RWPE2 (cell line): ENCODE data around the gene CD28.

Experiments used
- ATAC-seq: fragments of 200-7000 bp; cut with Tn5 transposase; 3 replicates; pipeline ENCODE4 v1.9.1; 2021; ENCODE audit warnings: low read depth
- DNase-seq: peaks from one replicate; pipeline ENCODE4 v3.0.0-alpha.2; 2020; ENCODE audit warnings: low spot score
- H3K27ac ChIP-seq: fragments of 450-650 bp; 2 replicates; pipeline ENCODE4 v1.5.1; 2017; ENCODE audit warnings: mild to moderate bottlenecking; ENCODE audit not compliant: poor library complexity, severe bottlenecking
- H3K27me3 ChIP-seq: fragments of 250-450 bp; sonication (Bioruptor Pico); 2 replicates; pipeline ENCODE4 v1.5.1; 2021; ENCODE audit warnings: mild to moderate bottlenecking, moderate library complexity; ENCODE audit not compliant: insufficient read depth, poor library complexity, severe bottlenecking
- H3K36me3 ChIP-seq: fragments of 250-450 bp; sonication (Bioruptor Pico); 2 replicates; pipeline ENCODE4 v1.5.1; 2020; ENCODE audit warnings: low read depth, mild to moderate bottlenecking, moderate library complexity
- H3K4me1 ChIP-seq: fragments of 250-450 bp; sonication (Bioruptor Pico); 2 replicates; pipeline ENCODE4 v1.5.1; 2021; ENCODE audit warnings: mild to moderate bottlenecking, moderate library complexity; ENCODE audit not compliant: insufficient read depth, poor library complexity, severe bottlenecking
- H3K4me3 ChIP-seq: fragments of 250-450 bp; sonication (Bioruptor Pico); 2 replicates; pipeline ENCODE4 v1.5.1; 2021; ENCODE audit warnings: mild to moderate bottlenecking, moderate library complexity; ENCODE audit not compliant: severe bottlenecking
- H3K9me3 ChIP-seq: fragments of 250-450 bp; sonication (Bioruptor Pico); 2 replicates; pipeline ENCODE4 v1.5.1; 2021; ENCODE audit warnings: mild to moderate bottlenecking, moderate library complexity; ENCODE audit not compliant: severe bottlenecking
- TF ChIP-seq, protein P1 (sequence below): fragments of 450-650 bp; IDR thresholded peaks from one replicate; pipeline ENCODE4 v1.5.1; 2017; ENCODE audit warnings: mild to moderate bottlenecking, moderate library complexity; ENCODE audit not compliant: poor library complexity, severe bottlenecking

CD28 gene

DNA sequence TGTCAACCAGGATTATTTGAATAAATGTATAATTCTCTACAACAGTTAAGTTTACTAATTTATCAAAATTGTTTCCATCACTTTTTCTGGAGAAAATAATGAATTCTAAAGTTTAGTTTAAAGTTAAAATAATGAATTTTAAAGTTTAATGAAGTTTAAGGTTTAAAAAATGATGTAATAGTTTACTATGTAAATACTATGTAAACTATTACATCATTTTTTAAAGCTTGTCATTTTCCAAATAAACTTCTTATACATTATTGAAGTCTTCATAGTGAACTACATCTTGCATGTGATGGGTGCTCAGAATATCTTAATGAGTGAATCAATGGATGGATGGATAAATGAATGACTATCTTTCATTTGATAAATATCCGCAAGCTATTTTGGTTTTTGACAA lies 38.8 kb downstream of the CD28 start:
- Histone ChIP-seq H3K27ac (no peak overlapping the region), H3K4me1 (peaks cover 9% of the 10 kb centered on the region), H3K36me3 (no peaks in the 10 kb centered on the region), H3K9me3 (no peaks in the 10 kb centered on the region), H3K4me3 (no peak overlapping the region), H3K27me3 (no peaks in the 10 kb centered on the region)
- ATAC-seq = no peak
- DNase-seq = no peak
- TF ChIP-seq, protein P1, sequence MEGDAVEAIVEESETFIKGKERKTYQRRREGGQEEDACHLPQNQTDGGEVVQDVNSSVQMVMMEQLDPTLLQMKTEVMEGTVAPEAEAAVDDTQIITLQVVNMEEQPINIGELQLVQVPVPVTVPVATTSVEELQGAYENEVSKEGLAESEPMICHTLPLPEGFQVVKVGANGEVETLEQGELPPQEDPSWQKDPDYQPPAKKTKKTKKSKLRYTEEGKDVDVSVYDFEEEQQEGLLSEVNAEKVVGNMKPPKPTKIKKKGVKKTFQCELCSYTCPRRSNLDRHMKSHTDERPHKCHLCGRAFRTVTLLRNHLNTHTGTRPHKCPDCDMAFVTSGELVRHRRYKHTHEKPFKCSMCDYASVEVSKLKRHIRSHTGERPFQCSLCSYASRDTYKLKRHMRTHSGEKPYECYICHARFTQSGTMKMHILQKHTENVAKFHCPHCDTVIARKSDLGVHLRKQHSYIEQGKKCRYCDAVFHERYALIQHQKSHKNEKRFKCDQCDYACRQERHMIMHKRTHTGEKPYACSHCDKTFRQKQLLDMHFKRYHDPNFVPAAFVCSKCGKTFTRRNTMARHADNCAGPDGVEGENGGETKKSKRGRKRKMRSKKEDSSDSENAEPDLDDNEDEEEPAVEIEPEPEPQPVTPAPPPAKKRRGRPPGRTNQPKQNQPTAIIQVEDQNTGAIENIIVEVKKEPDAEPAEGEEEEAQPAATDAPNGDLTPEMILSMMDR = no peak

DNA sequence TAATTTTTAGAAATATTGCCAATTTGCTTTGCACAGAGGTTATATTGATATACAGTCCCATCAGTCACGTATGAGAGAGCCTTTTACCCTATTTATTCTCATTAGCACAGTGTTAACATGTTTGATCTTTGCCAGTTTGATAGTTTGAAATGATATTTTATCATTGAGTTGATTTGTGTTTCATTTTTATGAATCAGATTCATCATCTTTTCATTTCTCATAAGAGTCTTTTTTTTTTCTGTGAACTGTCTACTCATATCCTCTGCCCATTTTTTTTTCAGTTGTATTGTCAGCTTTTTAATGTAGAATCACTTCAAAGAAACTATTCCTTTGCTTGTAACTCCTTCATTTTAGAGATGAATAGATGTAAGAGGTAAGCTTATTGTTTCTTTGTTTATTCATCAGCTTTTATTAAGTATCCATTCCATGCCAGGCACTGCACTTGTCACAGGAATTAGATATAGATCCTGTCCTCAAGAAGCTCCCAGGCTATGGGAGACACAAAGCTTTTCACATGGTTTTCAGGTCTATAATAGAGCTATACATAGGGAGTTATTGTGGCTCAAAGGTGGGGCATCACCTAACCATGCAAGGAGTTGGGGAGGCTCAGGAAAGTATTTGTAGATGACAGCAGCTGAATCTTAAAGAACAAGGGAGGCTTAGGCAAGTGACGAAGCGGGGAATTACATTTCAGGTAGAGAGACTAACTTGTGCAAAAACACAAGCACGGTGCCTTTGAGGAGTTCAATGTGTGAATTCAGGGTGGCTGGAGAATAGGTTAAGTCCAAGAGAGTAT lies 42.1 kb downstream of the CD28 start:
- no peaks in the 10 kb centered on the region for H3K36me3 ChIP-seq
- DNase-seq (no peak), ATAC-seq (no peak)
- H3K27me3 ChIP-seq = no peaks in the 10 kb centered on the region
- no peak overlapping the region for H3K4me3 ChIP-seq
- H3K27ac ChIP-seq = no peak overlapping the region
- TF ChIP-seq, protein P1 = no peak
- H3K4me1 ChIP-seq = peaks cover 6% of the 10 kb centered on the region
- no peaks in the 10 kb centered on the region for H3K9me3 ChIP-seq

DNA sequence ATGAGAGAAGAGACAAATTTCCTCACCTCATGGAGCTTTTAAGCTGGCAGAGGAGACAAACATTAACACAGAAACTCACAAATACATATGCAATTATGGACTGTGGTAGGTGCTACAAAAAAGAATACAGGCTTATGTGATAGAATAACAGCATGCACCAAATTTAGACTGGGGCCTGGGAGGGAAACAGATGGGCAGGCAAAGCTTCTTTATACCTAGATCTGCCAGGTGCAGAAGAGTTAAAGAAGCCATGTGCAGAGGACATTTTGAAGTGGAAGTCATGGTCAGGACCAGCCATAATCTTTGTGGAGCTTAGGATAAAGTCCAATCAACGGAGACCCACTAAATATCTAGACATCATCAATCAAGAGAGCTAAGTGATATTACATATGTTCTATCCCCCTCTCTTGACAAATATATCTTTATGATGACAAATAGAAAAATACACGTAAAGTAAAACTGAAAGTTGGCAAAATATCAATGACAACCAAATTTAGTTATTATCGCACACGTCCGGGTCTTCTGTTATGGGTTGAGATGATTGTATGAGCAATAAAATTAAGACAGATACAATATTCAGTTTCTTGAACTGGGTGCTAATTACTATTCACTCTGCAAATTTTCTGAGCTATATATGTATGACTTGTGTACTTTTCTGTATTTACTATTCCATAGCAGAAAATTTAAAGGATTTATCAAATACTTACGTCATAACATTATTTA lies 44.1 kb downstream of the CD28 start:
- TF ChIP-seq, protein P1 = no peak
- ATAC-seq (no peak), DNase-seq (no peak)
- H3K9me3 ChIP-seq = no peaks in the 10 kb centered on the region
- H3K27me3 ChIP-seq = no peaks in the 10 kb centered on the region
- no peak overlapping the region for H3K4me3 ChIP-seq
- no peaks in the 10 kb centered on the region for H3K36me3 ChIP-seq
- no peaks in the 10 kb centered on the region for H3K4me1 ChIP-seq
- no peak overlapping the region for H3K27ac ChIP-seq

DNA sequence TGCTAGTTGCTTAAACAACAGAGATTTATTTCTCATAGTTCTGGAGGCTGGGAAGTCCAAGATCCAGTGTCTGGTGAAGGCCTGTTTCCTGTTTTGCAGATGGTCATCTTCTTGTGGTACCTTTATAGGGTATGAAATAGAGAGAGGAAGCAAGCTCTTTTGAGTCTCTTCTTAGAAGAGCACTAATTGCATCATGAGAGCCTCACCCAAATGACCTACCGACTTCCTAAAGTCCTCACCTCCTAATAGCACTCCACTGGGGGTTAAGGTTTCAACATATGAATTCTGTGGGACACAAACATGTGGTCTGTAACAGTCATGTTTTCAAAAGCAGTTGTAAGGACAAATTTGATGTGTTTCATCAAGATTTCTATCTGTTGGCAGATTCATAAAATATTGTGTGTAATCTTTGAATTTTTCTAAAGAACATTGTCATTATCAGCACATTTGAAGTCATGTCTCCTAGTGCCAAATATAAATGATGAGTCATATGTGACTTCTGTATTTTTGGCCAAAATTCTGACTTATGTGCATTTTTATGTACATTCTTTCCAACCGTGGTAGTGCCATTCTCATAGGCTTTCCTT lies 45.3 kb downstream of the CD28 start:
- Histone ChIP-seq H3K27me3 (no peaks in the 10 kb centered on the region), H3K9me3 (peaks cover 5% of the 10 kb centered on the region), H3K4me1 (no peaks in the 10 kb centered on the region), H3K4me3 (no peak overlapping the region), H3K27ac (no peak overlapping the region), H3K36me3 (no peaks in the 10 kb centered on the region)
- ATAC-seq (no peak), DNase-seq (no peak)
- TF ChIP-seq, protein P1 = no peak
